Adipocyte (in vitro differentiated cells): ENCODE measurements around the gene CPA4.

Source experiments
- DNase-seq: peaks from one replicate; pipeline ENCODE4 v3.0.0-alpha.2; 2015; ENCODE audit warnings: low read depth
- H3K27me3 ChIP-seq: replicated peaks from 2 replicates; pipeline ENCODE4 v1.7.0; 2013; ENCODE audit warnings: mild to moderate bottlenecking, low read length, moderate library complexity; ENCODE audit not compliant: control insufficient read depth, insufficient read depth
- H3K36me3 ChIP-seq: 2 replicates; pipeline ENCODE4 v1.7.0; 2013; ENCODE audit warnings: low read length, mild to moderate bottlenecking, moderate library complexity; ENCODE audit not compliant: control insufficient read depth, insufficient read depth, severe bottlenecking
- H3K4me1 ChIP-seq: 2 replicates; pipeline ENCODE4 v1.7.0; 2013; ENCODE audit warnings: mild to moderate bottlenecking, low read length, moderate library complexity; ENCODE audit not compliant: control insufficient read depth, insufficient read depth
- H3K4me3 ChIP-seq: 2 replicates; pipeline ENCODE4 v1.7.0; 2013; ENCODE audit warnings: mild to moderate bottlenecking, low read length, moderate library complexity
- H3K9ac ChIP-seq: 2 replicates; pipeline ENCODE4 v1.7.0; 2013; ENCODE audit warnings: mild to moderate bottlenecking, low read length, moderate library complexity
- H3K9me3 ChIP-seq: 2 replicates; pipeline ENCODE4 v1.7.0; 2013; ENCODE audit warnings: mild to moderate bottlenecking, low read length, moderate library complexity; ENCODE audit not compliant: control insufficient read depth

Gene CPA4

GRCh38 chr7:130293521-130293920, 560 bp downstream of the CPA4 start:
- Histone ChIP-seq H3K4me1 (peaks cover 16% of the 10 kb centered on the region), H3K4me3 (peak overlapping the region; percentile 46), H3K9me3 (no peaks in the 10 kb centered on the region), H3K9ac (peak overlapping the region; percentile 24), H3K27me3 (no peaks in the 10 kb centered on the region), H3K36me3 (no peaks in the 10 kb centered on the region)
- no peak for DNase-seq

DNA sequence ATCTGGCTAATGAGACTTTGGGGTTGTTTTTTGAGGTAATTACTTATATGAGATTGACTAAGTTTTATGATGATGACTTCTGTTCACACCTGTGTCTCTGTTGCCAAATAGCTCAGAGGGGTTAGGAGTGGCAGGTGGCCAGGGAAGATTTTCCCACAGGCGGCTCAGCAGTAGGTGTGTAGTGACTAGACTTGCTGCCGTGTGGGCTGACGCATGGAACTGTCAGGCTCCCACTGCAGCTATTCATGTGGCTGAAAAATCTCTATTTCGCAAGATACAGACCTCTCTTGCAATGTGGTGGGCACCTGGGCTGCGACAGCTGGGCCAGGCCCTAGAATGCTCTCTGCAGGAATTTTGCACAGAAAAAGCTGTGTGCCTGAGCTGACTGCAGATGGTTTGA, 1.4 kb downstream of the CPA4 start:
- Histone ChIP-seq H3K36me3 (no peaks in the 10 kb centered on the region), H3K4me1 (peaks cover 16% of the 10 kb centered on the region), H3K27me3 (no peaks in the 10 kb centered on the region), H3K9ac (no peak overlapping the region), H3K4me3 (no peak overlapping the region), H3K9me3 (no peaks in the 10 kb centered on the region)
- DNase-seq, result no peak

DNA sequence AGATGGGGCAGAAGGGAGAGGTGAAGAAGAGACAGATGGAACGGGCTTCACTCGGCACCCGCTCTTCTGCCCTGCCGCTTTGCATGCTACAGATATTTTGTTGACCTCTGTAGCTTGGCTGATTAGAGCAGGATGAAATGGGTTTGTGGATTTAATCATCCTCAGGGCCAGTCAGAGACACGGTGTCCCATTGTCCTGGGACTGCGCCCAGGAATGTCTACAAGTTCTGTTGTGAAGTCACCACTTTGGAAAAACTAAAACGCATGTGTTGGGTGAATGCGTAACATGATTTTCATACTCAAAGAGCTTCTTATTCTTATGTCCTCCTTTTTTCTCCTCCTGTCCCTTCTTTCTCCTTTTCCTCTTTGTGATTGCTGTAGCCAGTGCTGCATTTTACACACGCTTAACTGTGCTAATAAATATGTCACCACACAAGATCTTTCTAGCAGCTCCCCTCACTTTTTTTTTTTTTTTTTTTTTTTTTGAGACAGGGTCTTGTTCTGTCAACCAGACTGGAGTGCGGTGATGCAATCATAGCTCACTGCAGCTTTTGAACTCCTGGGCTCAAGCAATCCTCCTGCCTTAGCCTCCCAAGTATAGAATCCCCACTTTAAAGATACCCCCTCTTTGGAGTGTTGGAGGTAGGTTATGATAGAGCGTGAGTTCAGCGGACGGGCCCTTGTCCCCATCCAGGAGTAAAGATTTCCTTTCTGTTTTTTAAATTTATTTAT, 3.4 kb downstream of the CPA4 start:
- H3K36me3 ChIP-seq, result no peaks in the 10 kb centered on the region
- peaks cover 16% of the 10 kb centered on the region for H3K4me1 ChIP-seq
- no peak overlapping the region for H3K9ac ChIP-seq
- H3K9me3 ChIP-seq, result no peaks in the 10 kb centered on the region
- no peak overlapping the region for H3K4me3 ChIP-seq
- H3K27me3 ChIP-seq, result no peaks in the 10 kb centered on the region
- DNase-seq, result no peak

- DNase-seq, result no peak
- Histone ChIP-seq H3K4me3 (no peak overlapping the region), H3K36me3 (no peaks in the 10 kb centered on the region), H3K4me1 (peaks cover 9% of the 10 kb centered on the region), H3K9me3 (no peaks in the 10 kb centered on the region), H3K9ac (no peak overlapping the region), H3K27me3 (no peaks in the 10 kb centered on the region)
These were observed 4.9 kb downstream of the CPA4 start for GRCh38 chr7:130297628-130298543.

GRCh38 chr7:130298544-130299326, 5.8 kb downstream of the CPA4 start:
- Histone ChIP-seq H3K9me3 (no peaks in the 10 kb centered on the region), H3K36me3 (no peaks in the 10 kb centered on the region), H3K4me3 (no peak overlapping the region), H3K4me1 (peaks cover under 1% of the 10 kb centered on the region), H3K27me3 (no peaks in the 10 kb centered on the region), H3K9ac (no peak overlapping the region)
- DNase-seq, result no peak

DNA sequence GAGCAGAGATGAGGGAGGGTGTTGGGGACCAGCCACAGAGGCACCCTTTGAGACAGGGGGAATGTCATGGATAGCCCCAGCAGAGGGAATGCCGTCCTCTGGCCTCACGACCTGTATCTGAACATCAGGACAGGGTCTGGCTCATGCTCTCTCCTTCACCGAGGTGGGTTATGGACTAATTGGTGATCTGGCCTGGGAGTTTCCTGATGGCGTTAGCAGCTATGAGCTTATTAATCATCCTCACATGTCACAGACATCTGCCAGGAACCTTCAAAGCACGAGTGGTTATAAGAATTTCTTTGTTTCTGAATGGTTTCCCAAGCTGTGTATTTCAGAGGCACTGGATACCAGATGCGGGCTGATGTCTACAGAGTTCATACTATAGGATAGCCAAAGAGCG, 6.9 kb downstream of the CPA4 start:
- no peak overlapping the region for H3K9ac ChIP-seq
- no peaks in the 10 kb centered on the region for H3K36me3 ChIP-seq
- H3K9me3 ChIP-seq, result no peaks in the 10 kb centered on the region
- peaks cover 6% of the 10 kb centered on the region for H3K4me1 ChIP-seq
- H3K27me3 ChIP-seq, result no peaks in the 10 kb centered on the region
- H3K4me3 ChIP-seq, result no peak overlapping the region
- DNase-seq, result no peak

GRCh38 chr7:130301501-130302020, 8.6 kb downstream of the CPA4 start:
- peaks cover 8% of the 10 kb centered on the region for H3K27me3 ChIP-seq
- peaks cover 13% of the 10 kb centered on the region for H3K4me1 ChIP-seq
- H3K9ac ChIP-seq, result no peak overlapping the region
- no peak overlapping the region for H3K4me3 ChIP-seq
- no peaks in the 10 kb centered on the region for H3K36me3 ChIP-seq
- DNase-seq, result no peak
- no peaks in the 10 kb centered on the region for H3K9me3 ChIP-seq

DNA sequence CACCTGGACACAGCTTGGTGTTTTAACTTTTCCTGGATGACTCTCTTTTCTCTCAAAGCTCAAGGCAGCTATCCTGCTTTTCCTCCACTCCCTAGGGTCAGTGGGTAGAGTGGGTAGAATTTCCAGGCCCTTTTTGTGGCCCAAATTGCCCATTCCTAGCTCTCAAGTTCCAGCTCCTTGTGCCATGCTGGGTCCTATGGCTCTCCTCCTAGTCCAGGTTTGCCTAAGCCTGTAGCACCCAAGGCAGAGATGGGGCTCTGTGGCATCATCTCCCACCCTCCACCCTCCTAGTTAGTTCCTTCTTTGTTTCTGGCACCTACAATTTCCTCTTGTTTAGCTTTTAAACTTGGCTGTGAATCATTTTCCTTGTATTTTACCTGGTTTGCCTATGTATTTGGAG, 9.7 kb downstream of the CPA4 start:
- Histone ChIP-seq H3K4me1 (peaks cover 13% of the 10 kb centered on the region), H3K27me3 (peaks cover 10% of the 10 kb centered on the region), H3K9ac (no peak overlapping the region), H3K4me3 (no peak overlapping the region), H3K9me3 (no peaks in the 10 kb centered on the region), H3K36me3 (no peaks in the 10 kb centered on the region)
- DNase-seq, result no peak

DNA sequence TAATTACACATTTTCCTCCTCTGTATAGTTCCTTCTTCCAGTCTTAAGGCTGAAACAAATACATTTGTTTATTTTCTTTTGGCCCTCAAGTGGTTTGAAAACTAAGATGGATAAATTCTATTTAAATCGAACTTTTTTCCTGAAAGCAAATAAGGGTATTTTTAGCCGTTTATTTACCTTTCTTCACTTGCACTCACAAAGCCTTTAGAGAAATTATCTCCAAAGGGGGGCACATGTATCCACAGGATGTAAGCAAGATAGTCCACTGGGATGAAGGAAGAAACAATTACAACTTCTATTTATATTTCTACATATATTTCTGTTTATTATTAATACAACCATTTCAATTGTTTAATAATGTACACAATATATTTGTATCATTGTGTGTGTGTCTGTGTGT, 10.2 kb downstream of the CPA4 start:
- no peak for DNase-seq
- Histone ChIP-seq H3K9me3 (no peaks in the 10 kb centered on the region), H3K9ac (no peak overlapping the region), H3K27me3 (peaks cover 13% of the 10 kb centered on the region), H3K36me3 (no peaks in the 10 kb centered on the region), H3K4me3 (no peak overlapping the region), H3K4me1 (peaks cover 13% of the 10 kb centered on the region)

DNA sequence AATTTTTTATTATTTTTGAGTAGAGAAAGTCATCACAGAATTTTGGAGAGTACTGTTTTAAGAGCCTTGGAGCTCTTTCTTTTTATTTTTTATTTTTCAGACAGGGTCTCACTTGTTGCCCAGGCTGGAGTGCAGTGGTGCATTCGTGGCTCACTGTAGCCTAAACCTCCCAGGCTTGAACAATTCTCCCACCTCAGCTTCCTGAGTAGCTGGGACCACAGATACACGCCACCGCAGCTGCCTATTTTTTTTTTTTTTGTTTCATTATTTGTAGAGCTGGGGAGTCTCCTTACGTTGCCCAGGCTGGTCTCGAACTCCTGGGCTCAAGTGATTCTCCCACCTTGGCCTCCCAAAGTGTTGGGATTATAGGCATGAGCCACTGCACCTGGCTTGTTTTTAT, 10.6 kb downstream of the CPA4 start:
- H3K4me1 ChIP-seq, result peaks cover 13% of the 10 kb centered on the region
- H3K9ac ChIP-seq, result no peak overlapping the region
- H3K27me3 ChIP-seq, result peaks cover 13% of the 10 kb centered on the region
- H3K4me3 ChIP-seq, result no peak overlapping the region
- no peaks in the 10 kb centered on the region for H3K9me3 ChIP-seq
- H3K36me3 ChIP-seq, result no peaks in the 10 kb centered on the region
- DNase-seq, result no peak

DNA sequence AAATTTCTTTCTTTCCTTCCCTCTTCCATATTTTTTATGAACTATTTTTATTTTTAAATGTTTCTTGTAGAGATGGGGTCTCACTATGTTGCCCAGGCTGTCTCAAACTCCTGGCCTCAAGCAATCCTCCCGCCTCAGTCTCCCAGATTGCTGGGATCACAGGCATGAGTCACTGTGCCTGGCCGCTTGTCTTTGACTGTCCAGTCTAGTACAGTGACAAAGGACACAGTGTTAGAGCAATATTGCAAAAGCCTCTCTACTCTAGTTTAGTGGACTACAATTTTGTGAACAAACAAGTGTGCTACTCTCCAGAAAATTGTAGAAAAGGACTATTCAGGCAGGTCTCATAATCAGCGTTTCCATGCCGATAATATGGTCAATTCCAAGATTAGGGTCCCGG, 11.0 kb downstream of the CPA4 start:
- peaks cover 13% of the 10 kb centered on the region for H3K4me1 ChIP-seq
- peaks cover 13% of the 10 kb centered on the region for H3K27me3 ChIP-seq
- H3K9ac ChIP-seq, result no peak overlapping the region
- no peaks in the 10 kb centered on the region for H3K9me3 ChIP-seq
- DNase-seq, result no peak
- no peaks in the 10 kb centered on the region for H3K36me3 ChIP-seq
- H3K4me3 ChIP-seq, result no peak overlapping the region
